Ammon's horn (tissue), 1 donor: ENCODE measurements around the gene RHBDD3.
"Not testable (repeated sequence)": the region's sequence is repeated elsewhere in the genome, so short reads cannot be mapped to it uniquely, and the experiment has no call there.

Source experiments
- DNase-seq: peaks from one replicate; pipeline ENCODE4 v3.0.0-alpha.2; 2016; ENCODE audit warnings: low spot score

The RHBDD3 gene

GRCh38 chr22:29251981-29252911, 15.5 kb downstream of the RHBDD3 start:
- DNase-seq = no peak

GRCh38 chr22:29251265-29251664, 16.5 kb downstream of the RHBDD3 start:
- DNase-seq = no peak

- not testable (repeated sequence) for DNase-seq
Observed at GRCh38 chr22:29247891-29248290, 19.9 kb downstream of the RHBDD3 start.

- DNase-seq = peak; percentile 87
Observed at GRCh38 chr22:29245626-29246385, 22.0 kb downstream of the RHBDD3 start.

GRCh38 chr22:29244785-29245625, 22.8 kb downstream of the RHBDD3 start:
- DNase-seq = no peak

- DNase-seq = no peak
Observed at GRCh38 chr22:29243874-29244446, 23.8 kb downstream of the RHBDD3 start.

- DNase-seq = not testable (repeated sequence)
Observed at GRCh38 chr22:29240481-29240880, 27.3 kb downstream of the RHBDD3 start.

- no peak for DNase-seq
Observed at GRCh38 chr22:29233277-29233877, 34.4 kb downstream of the RHBDD3 start.

- DNase-seq = no peak
Observed at GRCh38 chr22:29231971-29232959, 35.5 kb downstream of the RHBDD3 start.

- DNase-seq = no peak
Observed at GRCh38 chr22:29230972-29231875, 36.6 kb downstream of the RHBDD3 start.

GRCh38 chr22:29226351-29226981, 41.3 kb downstream of the RHBDD3 start:
- no peak for DNase-seq

GRCh38 chr22:29225422-29226090, 42.2 kb downstream of the RHBDD3 start:
- DNase-seq = no peak

- no peak for DNase-seq
Observed at GRCh38 chr22:29224859-29225410, 42.8 kb downstream of the RHBDD3 start.

- no peak for DNase-seq
Observed at GRCh38 chr22:29224121-29224858, 43.5 kb downstream of the RHBDD3 start.

GRCh38 chr22:29219881-29220670, 47.7 kb downstream of the RHBDD3 start:
- no peak for DNase-seq

GRCh38 chr22:29219409-29219782, 48.4 kb downstream of the RHBDD3 start:
- not testable (repeated sequence) for DNase-seq
